ENCODE results near the gene GALNT15. TPM values are rescaled to one million over a fixed set of nuclear protein-coding genes. Genes with fewer than 3 reads are reported as not detected.

The GALNT15 gene
- total RNA-seq, 2 experiments from 2014 or later: not detected

GRCh38 chr3:16245609-16246008, 71.1 kb downstream of the GALNT15 start:
- H3K4me1 Mint-ChIP-seq: peaks cover 29% of the 10 kb centered on the region
- ChIA-PET POLR2A (no interaction called here), CTCF (interaction anchor here (0.9 to 1.4 kb wide), 4 partner anchors 18 to 615 kb away, joined by 3 to 8 read pairs (median 5); partner anchors contain the start of genes DPH3 and OXNAD1)
- no peak overlapping the region for H3K4me3 Mint-ChIP-seq
- no peaks in the 10 kb centered on the region for H3K36me3 Mint-ChIP-seq (ENCODE audit: low read depth)
- H3K9me3 Mint-ChIP-seq: no peaks in the 10 kb centered on the region
- no peak overlapping the region for H3K27ac Mint-ChIP-seq
- no peak for DNase-seq
- no peaks in the 10 kb centered on the region for H3K27me3 Mint-ChIP-seq

GRCh38 chr3:16247282-16248061, 73.0 kb downstream of the GALNT15 start:
- peaks cover 28% of the 10 kb centered on the region for H3K4me1 Mint-ChIP-seq
- peak; percentile 81 for DNase-seq
- H3K4me3 Mint-ChIP-seq: no peak overlapping the region
- ChIA-PET CTCF (interaction anchor here (0.6 to 1.7 kb wide), 11 partner anchors 13 to 1047 kb away, joined by 3 to 17 read pairs (median 3); no protein-coding TSS in a partner anchor), POLR2A (interaction anchor here (1.1 kb wide), 1 partner anchor 37 kb away, joined by 3 read pairs; no protein-coding TSS in a partner anchor)
- H3K27ac Mint-ChIP-seq: no peak overlapping the region
- H3K9me3 Mint-ChIP-seq: no peaks in the 10 kb centered on the region
- no peaks in the 10 kb centered on the region for H3K36me3 Mint-ChIP-seq (ENCODE audit: low read depth)
- H3K27me3 Mint-ChIP-seq: no peaks in the 10 kb centered on the region

- H3K4me3 Mint-ChIP-seq: no peak overlapping the region
- POLR2A ChIA-PET: interaction anchor here (1.1 kb wide), 1 partner anchor 38 kb away, joined by 3 read pairs; no protein-coding TSS in a partner anchor
Measured at GRCh38 chr3:16248556-16248955, 74.1 kb downstream of the GALNT15 start.

GRCh38 chr3:16249336-16249735, 74.9 kb downstream of the GALNT15 start:
- Mint-ChIP-seq H3K27me3 (no peaks in the 10 kb centered on the region), H3K36me3 (ENCODE audit: low read depth) (no peaks in the 10 kb centered on the region), H3K9me3 (no peaks in the 10 kb centered on the region), H3K4me1 (peaks cover 28% of the 10 kb centered on the region), H3K27ac (no peak overlapping the region), H3K4me3 (no peak overlapping the region)
- ChIA-PET CTCF (interaction anchor here (0.9 kb wide), 1 partner anchor 15 kb away, joined by 3 read pairs; no protein-coding TSS in a partner anchor), POLR2A (no interaction called here)
- DNase-seq: peak; percentile 28

More at GRCh38 chr3:16248556-16248955, 74.1 kb downstream of the GALNT15 start:
- CTCF ChIA-PET: interaction anchor here (0.6 to 1.7 kb wide), 9 partner anchors 14 to 1048 kb away, joined by 3 to 17 read pairs (median 3); no protein-coding TSS in a partner anchor
- DNase-seq: no peak
- Mint-ChIP-seq H3K27me3 (no peaks in the 10 kb centered on the region), H3K4me1 (peaks cover 29% of the 10 kb centered on the region), H3K9me3 (no peaks in the 10 kb centered on the region), H3K36me3 (ENCODE audit: low read depth) (no peaks in the 10 kb centered on the region), H3K27ac (no peak overlapping the region)

- H3K4me1 Mint-ChIP-seq: peaks cover 33% of the 10 kb centered on the region
- CTCF ChIA-PET: no interaction called here
Measured at GRCh38 chr3:16249886-16250285, 75.4 kb downstream of the GALNT15 start.

GRCh38 chr3:16251316-16252085, 77.0 kb downstream of the GALNT15 start:
- CTCF ChIA-PET: interaction anchor here (1.9 kb wide), 1 partner anchor 203 kb away, joined by 7 read pairs; no protein-coding TSS in a partner anchor
- Mint-ChIP-seq H3K27ac (no peak overlapping the region), H3K27me3 (no peaks in the 10 kb centered on the region), H3K4me3 (no peak overlapping the region), H3K9me3 (no peaks in the 10 kb centered on the region), H3K36me3 (ENCODE audit: low read depth) (no peaks in the 10 kb centered on the region), H3K4me1 (peaks cover 43% of the 10 kb centered on the region)
- no peak for DNase-seq
- POLR2A ChIA-PET: interaction anchor here (1.2 kb wide), 1 partner anchor 9 kb away, joined by 3 read pairs; no protein-coding TSS in a partner anchor

More at GRCh38 chr3:16249886-16250285, 75.4 kb downstream of the GALNT15 start:
- no peaks in the 10 kb centered on the region for H3K36me3 Mint-ChIP-seq (ENCODE audit: low read depth)
- H3K9me3 Mint-ChIP-seq: no peaks in the 10 kb centered on the region
- POLR2A ChIA-PET: no interaction called here
- H3K27ac Mint-ChIP-seq: no peak overlapping the region
- H3K4me3 Mint-ChIP-seq: no peak overlapping the region
- no peaks in the 10 kb centered on the region for H3K27me3 Mint-ChIP-seq
- no peak for DNase-seq

- H3K27me3 Mint-ChIP-seq: no peaks in the 10 kb centered on the region
- ChIA-PET CTCF (interaction anchor here (1.9 kb wide), 1 partner anchor 204 kb away, joined by 7 read pairs; no protein-coding TSS in a partner anchor), POLR2A (interaction anchor here (1.2 kb wide), 1 partner anchor 9 kb away, joined by 3 read pairs; no protein-coding TSS in a partner anchor)
- no peak overlapping the region for H3K4me3 Mint-ChIP-seq
- no peaks in the 10 kb centered on the region for H3K9me3 Mint-ChIP-seq
- no peak overlapping the region for H3K27ac Mint-ChIP-seq
- peaks cover 7% of the 10 kb centered on the region for H3K36me3 Mint-ChIP-seq (ENCODE audit: low read depth)
- DNase-seq: no peak
- peaks cover 44% of the 10 kb centered on the region for H3K4me1 Mint-ChIP-seq
Measured at GRCh38 chr3:16252243-16252978, 77.9 kb downstream of the GALNT15 start.

- H3K27me3 Mint-ChIP-seq: no peaks in the 10 kb centered on the region
- H3K4me1 Mint-ChIP-seq: peaks cover 40% of the 10 kb centered on the region
- POLR2A ChIA-PET: interaction anchor here (1.2 to 2.6 kb wide), 2 partner anchors 10 to 12 kb away, joined by 3 to 17 read pairs; partner anchors contain the start of genes DPH3 and OXNAD1
- H3K4me3 Mint-ChIP-seq: no peak overlapping the region
- H3K27ac Mint-ChIP-seq: no peak overlapping the region
- DNase-seq: no peak
- H3K36me3 Mint-ChIP-seq (ENCODE audit: low read depth): peaks cover 7% of the 10 kb centered on the region
- CTCF ChIA-PET: interaction anchor here (0.8 to 2.3 kb wide), 2 partner anchors 9 to 47 kb away, joined by 3 to 6 read pairs; no protein-coding TSS in a partner anchor
- no peaks in the 10 kb centered on the region for H3K9me3 Mint-ChIP-seq
Measured at GRCh38 chr3:16252988-16253387, 78.5 kb downstream of the GALNT15 start.

GRCh38 chr3:16253601-16254000, 79.1 kb downstream of the GALNT15 start:
- CTCF ChIA-PET: interaction anchor here (0.8 to 2.3 kb wide), 2 partner anchors 10 to 48 kb away, joined by 3 to 6 read pairs; no protein-coding TSS in a partner anchor
- peaks cover 37% of the 10 kb centered on the region for H3K4me1 Mint-ChIP-seq
- H3K36me3 Mint-ChIP-seq (ENCODE audit: low read depth): peaks cover 7% of the 10 kb centered on the region
- no peak for DNase-seq
- no peak overlapping the region for H3K4me3 Mint-ChIP-seq
- POLR2A ChIA-PET: interaction anchor here (2.6 kb wide), 1 partner anchor 11 kb away, joined by 17 read pairs; the partner anchor contains the start of genes DPH3 and OXNAD1
- H3K27me3 Mint-ChIP-seq: no peaks in the 10 kb centered on the region
- H3K9me3 Mint-ChIP-seq: no peaks in the 10 kb centered on the region
- H3K27ac Mint-ChIP-seq: no peak overlapping the region

- peak; percentile 26 for DNase-seq
- no peaks in the 10 kb centered on the region for H3K27me3 Mint-ChIP-seq
- ChIA-PET POLR2A (interaction anchor here (1.1 to 2.6 kb wide), 3 partner anchors 10 to 80 kb away, joined by 3 to 17 read pairs (median 3); partner anchors contain the start of genes DPH3 and OXNAD1), CTCF (interaction anchor here (2.3 kb wide), 1 partner anchor 11 kb away, joined by 6 read pairs; no protein-coding TSS in a partner anchor)
- H3K4me3 Mint-ChIP-seq: peak overlapping the region; percentile 0
- no peaks in the 10 kb centered on the region for H3K9me3 Mint-ChIP-seq
- H3K36me3 Mint-ChIP-seq (ENCODE audit: low read depth): peaks cover 16% of the 10 kb centered on the region
- H3K27ac Mint-ChIP-seq: peak overlapping the region; percentile 54
- peaks cover 42% of the 10 kb centered on the region for H3K4me1 Mint-ChIP-seq
Measured at GRCh38 chr3:16254916-16255315, 80.4 kb downstream of the GALNT15 start.

- H3K36me3 Mint-ChIP-seq (ENCODE audit: low read depth): peaks cover 19% of the 10 kb centered on the region
- H3K4me3 Mint-ChIP-seq: peak overlapping the region; percentile 0
Measured at GRCh38 chr3:16255326-16255725, 80.8 kb downstream of the GALNT15 start.

More at GRCh38 chr3:16255326-16255725, 80.8 kb downstream of the GALNT15 start:
- Mint-ChIP-seq H3K4me1 (peaks cover 42% of the 10 kb centered on the region), H3K27ac (peak overlapping the region; percentile 54), H3K27me3 (no peaks in the 10 kb centered on the region), H3K9me3 (no peaks in the 10 kb centered on the region)
- POLR2A ChIA-PET: interaction anchor here (1.1 to 2.6 kb wide), 3 partner anchors 10 to 80 kb away, joined by 3 to 17 read pairs (median 3); partner anchors contain the start of genes DPH3 and OXNAD1
- CTCF ChIA-PET: interaction anchor here (2.3 kb wide), 1 partner anchor 11 kb away, joined by 6 read pairs; no protein-coding TSS in a partner anchor
- no peak for DNase-seq
